PC-3 (cell line): ENCODE measurements around the gene LMX1A. TPM values are rescaled to one million over a fixed set of nuclear protein-coding genes. Genes with fewer than 3 reads are reported as not detected.
A peak's percentile ranks its signal among the peaks of the same experiment; 100 is the strongest.

Experiments used
- ATAC-seq: fragments of 200-7000 bp; cut with Tn5 transposase; 2 replicates; pipeline ENCODE4 v1.9.1; 2020; ENCODE audit warnings: mild to moderate bottlenecking, moderate library complexity
- BruUV-seq: library from RNA; stranded (reverse); fragments of 400-500 nt; replicated peaks from 2 replicates; lab custom pipeline; 2021; lab: Mats Ljungman, UMichigan
- CTCF ChIA-PET: fragments of 300-600 bp; sonication (Branson Sonifier 250); formaldehyde crosslinking; loops from one replicate; lab custom pipeline; 2022; ENCODE audit warnings: antibody characterized with exemption; lab: Charles Lee
- POLR2A ChIA-PET: fragments of 300-600 bp; sonication (Branson Sonifier 250); formaldehyde crosslinking; loops from one replicate; lab custom pipeline; 2022; ENCODE audit warnings: antibody characterized with exemption; ENCODE audit not compliant: unreplicated experiment; lab: Charles Lee
- DNase-seq: peaks from one replicate; pipeline ENCODE4 v3.0.0-alpha.2; 2015
- H2AFZ ChIP-seq: fragments of 300-600 bp; sonication (generic); 2 replicates; pipeline ENCODE4 v1.6.0; 2016; ENCODE audit warnings: antibody characterized with exemption, low read length
- H3F3A ChIP-seq: fragments of 300-600 bp; sonication (generic); one replicate; pipeline ENCODE4 v1.6.0; 2017; ENCODE audit warnings: antibody characterized with exemption, low read length, control low read depth, mild to moderate bottlenecking; ENCODE audit not compliant: unreplicated experiment
- H3K27ac ChIP-seq: fragments of 300-600 bp; sonication (generic); 2 replicates; pipeline ENCODE4 v1.5.1; 2016; ENCODE audit warnings: mild to moderate bottlenecking, low read length
- H3K27me3 ChIP-seq: fragments of 300-600 bp; sonication (generic); 2 replicates; pipeline ENCODE4 v1.6.1; 2016; ENCODE audit warnings: low read length, mixed read lengths
- H3K36me3 ChIP-seq: fragments of 300-600 bp; sonication (generic); 2 replicates; pipeline ENCODE4 v1.6.1; 2016; ENCODE audit warnings: low read depth, mixed run types, low read length, mixed read lengths
- H3K4me1 ChIP-seq: fragments of 300-600 bp; sonication (generic); 2 replicates; pipeline ENCODE4 v1.5.1; 2016; ENCODE audit warnings: low read length; ENCODE audit not compliant: insufficient read depth
- H3K4me2 ChIP-seq: fragments of 300-600 bp; sonication (generic); 2 replicates; pipeline ENCODE4 v1.6.0; 2016; ENCODE audit warnings: low read length
- H3K4me3 ChIP-seq: fragments of 300-600 bp; sonication (generic); 2 replicates; pipeline ENCODE4 v1.5.1; 2016; ENCODE audit warnings: mild to moderate bottlenecking, low read length, mixed read lengths
- H3K79me2 ChIP-seq: fragments of 300-600 bp; sonication (generic); 2 replicates; pipeline ENCODE4 v1.6.1; 2017; ENCODE audit warnings: low read length, mixed read lengths
- H3K9ac ChIP-seq: fragments of 300-600 bp; sonication (generic); 2 replicates; pipeline ENCODE4 v1.6.0; 2016; ENCODE audit warnings: mild to moderate bottlenecking, low read length
- H3K9me2 ChIP-seq: fragments of 300-600 bp; sonication (generic); replicated peaks from 2 replicates; pipeline ENCODE4 v1.6.1; 2016; ENCODE audit warnings: mixed run types, low read length, mixed read lengths
- H3K9me3 ChIP-seq: fragments of 300-600 bp; sonication (generic); 2 replicates; pipeline ENCODE4 v1.6.1; 2016; ENCODE audit warnings: low read length, mixed read lengths
- H4K20me1 ChIP-seq: fragments of 300-600 bp; sonication (generic); 2 replicates; pipeline ENCODE4 v1.6.1; 2016; ENCODE audit warnings: low read length, mixed read lengths
- EZH2 ChIP-seq: fragments of 300-600 bp; sonication (generic); IDR thresholded peaks from one replicate; pipeline ENCODE4 v1.6.1; 2017; ENCODE audit warnings: antibody characterized with exemption, mild to moderate bottlenecking, low read length; ENCODE audit not compliant: unreplicated experiment
- EZH2phosphoT487 ChIP-seq: fragments of 300-600 bp; sonication (generic); IDR thresholded peaks from 2 replicates; pipeline ENCODE4 v1.6.1; 2018; ENCODE audit warnings: mild to moderate bottlenecking, antibody characterized with exemption, low read length, borderline replicate concordance
- intact Hi-C: fragments of 100-400 bp; cut with micrococcal nuclease; formaldehyde crosslinking; loops from 2 replicates; pipeline ENCODE4 v1.9.0; 2023
- total RNA-seq: library from RNA; depleted of rRNA; stranded (reverse); fragments of >200 nt; gene quantifications from 2 replicates; pipeline ENCODE4 v1.2.3, GENCODE V29; 2014
- TF ChIP-seq, protein P1 (sequence below): fragments of 300-600 bp; sonication (generic); conservative IDR thresholded peaks from 2 replicates; pipeline ENCODE4 v1.5.1; 2017; ENCODE audit warnings: antibody characterized with exemption, low read depth, mild to moderate bottlenecking, low read length

LMX1A gene
- total RNA-seq, 1 experiment from 2014 or later: not detected

DNA sequence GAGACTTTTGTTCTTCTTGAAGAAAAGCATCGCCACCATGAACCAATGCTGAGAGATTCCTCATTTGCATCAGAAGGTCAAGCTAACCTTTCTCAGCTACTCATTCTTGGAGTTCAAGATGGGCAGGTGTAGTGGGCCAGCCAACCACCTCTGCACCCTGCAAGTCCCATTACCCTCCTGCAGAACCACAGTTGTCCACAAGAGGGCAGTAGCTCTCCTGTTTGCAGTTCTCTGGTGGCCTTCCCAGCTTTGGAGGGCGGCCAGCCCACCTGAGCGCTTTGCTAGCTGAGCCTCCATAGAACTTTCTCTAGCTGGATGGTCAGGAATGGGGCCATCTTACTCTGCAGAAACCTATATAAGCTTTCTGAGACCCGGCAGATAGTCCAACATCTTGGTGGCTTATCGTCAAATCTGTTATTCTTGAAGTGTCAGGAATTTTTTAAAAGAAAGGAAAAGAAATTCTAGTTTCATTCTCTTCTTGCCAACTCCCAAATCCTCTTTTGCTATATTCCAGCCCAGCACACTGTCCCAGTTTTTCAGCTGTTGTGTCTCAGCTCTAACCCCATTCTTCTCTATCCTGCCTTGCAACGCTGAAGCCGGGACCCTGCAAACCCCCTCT lies 11.0 kb upstream of the LMX1A start:
- Histone ChIP-seq H3K9me2 (no peaks in the 10 kb centered on the region), H3K27ac (no peak overlapping the region), H4K20me1 (no peaks in the 10 kb centered on the region), H2AFZ (no peak overlapping the region), H3K9ac (no peak overlapping the region), H3K27me3 (no peaks in the 10 kb centered on the region), H3K79me2 (no peaks in the 10 kb centered on the region), H3F3A (no peaks in the 10 kb centered on the region), H3K9me3 (no peaks in the 10 kb centered on the region), H3K4me3 (no peak overlapping the region), H3K4me2 (no peak overlapping the region), H3K4me1 (peaks cover 16% of the 10 kb centered on the region), H3K36me3 (no peaks in the 10 kb centered on the region)
- ChIA-PET CTCF (interaction anchor here (0.6 to 2.9 kb wide), 4 partner anchors 8 to 238 kb away, joined by 3 to 7 read pairs (median 4); no protein-coding TSS in a partner anchor), POLR2A (no interaction called here)
- DNase-seq (peak; percentile 94), ATAC-seq (peak; percentile 64)
- intact Hi-C loops: loop anchor here (10.0 kb wide), 1 partner anchor 253 kb away; no protein-coding TSS in a partner anchor
- no TSS peak for BruUV-seq
- no peak for TF ChIP-seq EZH2
- TF ChIP-seq, protein P1, sequence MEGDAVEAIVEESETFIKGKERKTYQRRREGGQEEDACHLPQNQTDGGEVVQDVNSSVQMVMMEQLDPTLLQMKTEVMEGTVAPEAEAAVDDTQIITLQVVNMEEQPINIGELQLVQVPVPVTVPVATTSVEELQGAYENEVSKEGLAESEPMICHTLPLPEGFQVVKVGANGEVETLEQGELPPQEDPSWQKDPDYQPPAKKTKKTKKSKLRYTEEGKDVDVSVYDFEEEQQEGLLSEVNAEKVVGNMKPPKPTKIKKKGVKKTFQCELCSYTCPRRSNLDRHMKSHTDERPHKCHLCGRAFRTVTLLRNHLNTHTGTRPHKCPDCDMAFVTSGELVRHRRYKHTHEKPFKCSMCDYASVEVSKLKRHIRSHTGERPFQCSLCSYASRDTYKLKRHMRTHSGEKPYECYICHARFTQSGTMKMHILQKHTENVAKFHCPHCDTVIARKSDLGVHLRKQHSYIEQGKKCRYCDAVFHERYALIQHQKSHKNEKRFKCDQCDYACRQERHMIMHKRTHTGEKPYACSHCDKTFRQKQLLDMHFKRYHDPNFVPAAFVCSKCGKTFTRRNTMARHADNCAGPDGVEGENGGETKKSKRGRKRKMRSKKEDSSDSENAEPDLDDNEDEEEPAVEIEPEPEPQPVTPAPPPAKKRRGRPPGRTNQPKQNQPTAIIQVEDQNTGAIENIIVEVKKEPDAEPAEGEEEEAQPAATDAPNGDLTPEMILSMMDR: peak; percentile 98

DNA sequence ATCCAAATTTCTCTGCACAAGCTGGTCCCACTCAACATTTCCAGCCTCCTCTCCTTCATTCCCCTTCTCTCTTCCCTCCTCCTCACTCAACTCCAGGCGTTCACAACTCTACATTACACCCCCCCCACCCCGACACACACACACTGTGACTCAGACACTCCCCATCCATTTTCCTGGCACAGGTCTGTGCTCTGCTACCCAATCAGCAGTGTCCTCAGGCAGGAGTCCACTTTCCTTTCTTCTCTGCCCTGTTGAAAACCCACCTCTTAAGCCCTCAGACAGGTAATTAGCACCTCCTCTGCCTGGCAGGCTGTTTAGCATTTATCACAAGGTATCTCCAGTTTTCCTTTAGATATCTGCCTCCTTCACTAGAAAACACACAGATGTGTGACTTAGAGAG lies 8.8 kb upstream of the LMX1A start:
- ChIA-PET CTCF (no interaction called here), POLR2A (no interaction called here)
- Histone ChIP-seq H3K4me3 (no peak overlapping the region), H3K4me1 (peaks cover 16% of the 10 kb centered on the region), H2AFZ (no peak overlapping the region), H3F3A (no peaks in the 10 kb centered on the region), H4K20me1 (no peaks in the 10 kb centered on the region), H3K9ac (no peak overlapping the region), H3K79me2 (no peaks in the 10 kb centered on the region), H3K36me3 (no peaks in the 10 kb centered on the region), H3K4me2 (peak overlapping the region; percentile 44), H3K9me3 (no peaks in the 10 kb centered on the region), H3K27ac (0 out of 2 replicates have a peak overlapping the region, but pooled peaks have one; percentile 11), H3K27me3 (no peaks in the 10 kb centered on the region), H3K9me2 (no peaks in the 10 kb centered on the region)
- no TSS peak for BruUV-seq
- TF ChIP-seq, protein P1: no peak
- TF ChIP-seq EZH2phosphoT487: no peak
- DNase-seq: peak; percentile 52
- intact Hi-C loops: loop anchor here (10.0 kb wide), 1 partner anchor 251 kb away; no protein-coding TSS in a partner anchor
- ATAC-seq: peak; percentile 30; the same call in 1 of the 2 replicates

DNA sequence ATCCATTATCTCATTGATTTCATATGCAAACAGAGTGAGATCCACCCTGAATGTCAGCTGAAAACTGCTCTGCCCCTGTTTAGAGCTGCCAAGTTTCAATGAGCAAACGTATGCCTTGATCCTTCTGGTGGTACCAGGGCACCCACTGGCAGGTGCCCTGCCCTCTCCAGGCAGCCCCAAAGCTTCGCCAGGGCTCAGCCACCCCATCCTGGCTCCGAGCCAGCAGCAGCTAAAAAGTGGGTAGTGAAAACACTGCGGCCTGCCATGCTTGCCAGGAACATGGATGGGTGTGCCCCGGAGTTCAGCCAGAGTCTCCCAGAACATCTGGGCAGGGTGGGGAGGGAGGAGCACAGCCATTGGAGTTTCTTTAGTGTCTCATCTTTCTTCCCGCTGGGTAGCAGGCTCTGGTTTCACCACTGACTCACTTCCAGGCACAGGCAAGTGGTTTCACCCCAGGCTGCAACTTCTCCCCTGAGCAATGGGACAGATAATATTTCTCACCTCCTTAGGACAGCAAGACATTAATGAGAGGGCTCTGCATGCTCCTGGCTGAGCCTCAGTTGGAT lies 8.1 kb upstream of the LMX1A start:
- ChIA-PET POLR2A (no interaction called here), CTCF (interaction anchor here (0.5 to 0.7 kb wide), 2 partner anchors 49 to 235 kb away, joined by 3 read pairs; no protein-coding TSS in a partner anchor)
- ATAC-seq: peak; percentile 63
- H3K9ac ChIP-seq: no peak overlapping the region
- TF ChIP-seq EZH2: no peak
- TF ChIP-seq, protein P1: no peak
- TF ChIP-seq EZH2phosphoT487: no peak
- BruUV-seq: no TSS peak
- no peaks in the 10 kb centered on the region for H3K9me2 ChIP-seq
- intact Hi-C loops: loop anchor here (10.0 kb wide), 1 partner anchor 250 kb away; no protein-coding TSS in a partner anchor
- no peak overlapping the region for H2AFZ ChIP-seq
- H4K20me1 ChIP-seq: no peaks in the 10 kb centered on the region
- peak overlapping the region; percentile 44 for H3K4me2 ChIP-seq
- no peaks in the 10 kb centered on the region for H3K27me3 ChIP-seq
- H3K4me3 ChIP-seq: no peak overlapping the region
- peak overlapping the region; percentile 11; the same call in 1 of the 2 replicates for H3K27ac ChIP-seq
- H3K79me2 ChIP-seq: no peaks in the 10 kb centered on the region
- H3K4me1 ChIP-seq: peaks cover 16% of the 10 kb centered on the region
- H3F3A ChIP-seq: no peaks in the 10 kb centered on the region
- no peaks in the 10 kb centered on the region for H3K9me3 ChIP-seq
- DNase-seq: peak; percentile 69
- no peaks in the 10 kb centered on the region for H3K36me3 ChIP-seq
